Measurements from ENCODE around the gene CERKL.

DNA sequence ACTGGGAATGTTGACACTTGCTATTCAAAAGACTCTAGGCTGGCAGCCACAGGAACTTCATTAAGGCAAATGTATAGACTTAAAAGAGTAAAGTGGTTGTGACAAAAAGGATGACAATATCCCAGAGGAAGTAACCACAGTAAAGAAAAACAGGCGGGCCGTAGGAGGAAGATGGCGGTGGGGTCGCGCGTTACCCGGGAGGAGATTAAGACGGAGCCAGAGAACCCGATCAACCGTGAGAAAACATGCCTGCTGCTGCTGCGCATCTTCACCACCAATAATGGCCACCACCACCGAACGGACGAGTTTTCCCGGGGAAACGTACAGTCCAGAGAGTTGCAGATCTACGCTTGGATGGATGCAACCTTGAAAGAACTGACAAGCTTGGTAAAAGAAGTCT is 37.4 kb upstream of the CERKL start:
- TF ChIP-seq, protein P1, sequence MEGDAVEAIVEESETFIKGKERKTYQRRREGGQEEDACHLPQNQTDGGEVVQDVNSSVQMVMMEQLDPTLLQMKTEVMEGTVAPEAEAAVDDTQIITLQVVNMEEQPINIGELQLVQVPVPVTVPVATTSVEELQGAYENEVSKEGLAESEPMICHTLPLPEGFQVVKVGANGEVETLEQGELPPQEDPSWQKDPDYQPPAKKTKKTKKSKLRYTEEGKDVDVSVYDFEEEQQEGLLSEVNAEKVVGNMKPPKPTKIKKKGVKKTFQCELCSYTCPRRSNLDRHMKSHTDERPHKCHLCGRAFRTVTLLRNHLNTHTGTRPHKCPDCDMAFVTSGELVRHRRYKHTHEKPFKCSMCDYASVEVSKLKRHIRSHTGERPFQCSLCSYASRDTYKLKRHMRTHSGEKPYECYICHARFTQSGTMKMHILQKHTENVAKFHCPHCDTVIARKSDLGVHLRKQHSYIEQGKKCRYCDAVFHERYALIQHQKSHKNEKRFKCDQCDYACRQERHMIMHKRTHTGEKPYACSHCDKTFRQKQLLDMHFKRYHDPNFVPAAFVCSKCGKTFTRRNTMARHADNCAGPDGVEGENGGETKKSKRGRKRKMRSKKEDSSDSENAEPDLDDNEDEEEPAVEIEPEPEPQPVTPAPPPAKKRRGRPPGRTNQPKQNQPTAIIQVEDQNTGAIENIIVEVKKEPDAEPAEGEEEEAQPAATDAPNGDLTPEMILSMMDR (IDR thresholded peaks at IDR 0.05; ENCODE audit: low read length) = no peak
- no peak for TF ChIP-seq EZH2 (IDR thresholded peaks at IDR 0.05; ENCODE audit: borderline replicate concordance, low read length)

Data from OCI-LY1 (cell line).